Parathyroid adenoma (tissue), 2 donors: ENCODE results near the gene RNF144B.

Experiments used
- H2AFZ ChIP-seq: fragments of 300-600 bp; sonication (generic); one replicate; pipeline ENCODE4 v1.7.0; 2017; ENCODE audit warnings: antibody characterized with exemption, mild to moderate bottlenecking
- H3K27ac ChIP-seq: fragments of 300-600 bp; sonication (generic); one replicate; pipeline ENCODE4 v1.7.0; 2017
- H3K27me3 ChIP-seq: fragments of 300-600 bp; sonication (generic); one replicate; pipeline ENCODE4 v1.7.0; 2017; ENCODE audit warnings: low read length; ENCODE audit not compliant: control insufficient read depth, insufficient read depth
- H3K36me3 ChIP-seq: fragments of 300-600 bp; sonication (generic); one replicate; pipeline ENCODE4 v1.7.0; 2017; ENCODE audit warnings: low read length; ENCODE audit not compliant: control insufficient read depth, insufficient read depth
- H3K4me1 ChIP-seq: fragments of 300-600 bp; sonication (generic); one replicate; pipeline ENCODE4 v1.7.0; 2017; ENCODE audit warnings: control low read depth
- H3K4me2 ChIP-seq: fragments of 300-600 bp; sonication (generic); one replicate; pipeline ENCODE4 v1.7.0; 2017; ENCODE audit warnings: low read length
- H3K4me3 ChIP-seq: fragments of 300-600 bp; sonication (generic); one replicate; pipeline ENCODE4 v1.7.0; 2017; ENCODE audit warnings: low read depth, low read length
- H3K79me2 ChIP-seq: fragments of 300-600 bp; sonication (generic); one replicate; pipeline ENCODE4 v1.7.0; 2017; ENCODE audit warnings: control low read depth
- H3K9ac ChIP-seq: fragments of 300-600 bp; sonication (generic); one replicate; pipeline ENCODE4 v1.7.0; 2017; ENCODE audit warnings: mild to moderate bottlenecking
- H3K9me3 ChIP-seq: fragments of 300-600 bp; sonication (generic); one replicate; pipeline ENCODE4 v1.7.0; 2017; ENCODE audit warnings: low read length; ENCODE audit not compliant: control insufficient read depth
- CTCF ChIP-seq: fragments of 300-600 bp; sonication (generic); IDR thresholded peaks from one replicate; pipeline ENCODE4 v1.7.0; 2017; ENCODE audit warnings: antibody characterized with exemption, mild to moderate bottlenecking
- donor health status: primary hyperparathyroidism.

The RNF144B gene

DNA sequence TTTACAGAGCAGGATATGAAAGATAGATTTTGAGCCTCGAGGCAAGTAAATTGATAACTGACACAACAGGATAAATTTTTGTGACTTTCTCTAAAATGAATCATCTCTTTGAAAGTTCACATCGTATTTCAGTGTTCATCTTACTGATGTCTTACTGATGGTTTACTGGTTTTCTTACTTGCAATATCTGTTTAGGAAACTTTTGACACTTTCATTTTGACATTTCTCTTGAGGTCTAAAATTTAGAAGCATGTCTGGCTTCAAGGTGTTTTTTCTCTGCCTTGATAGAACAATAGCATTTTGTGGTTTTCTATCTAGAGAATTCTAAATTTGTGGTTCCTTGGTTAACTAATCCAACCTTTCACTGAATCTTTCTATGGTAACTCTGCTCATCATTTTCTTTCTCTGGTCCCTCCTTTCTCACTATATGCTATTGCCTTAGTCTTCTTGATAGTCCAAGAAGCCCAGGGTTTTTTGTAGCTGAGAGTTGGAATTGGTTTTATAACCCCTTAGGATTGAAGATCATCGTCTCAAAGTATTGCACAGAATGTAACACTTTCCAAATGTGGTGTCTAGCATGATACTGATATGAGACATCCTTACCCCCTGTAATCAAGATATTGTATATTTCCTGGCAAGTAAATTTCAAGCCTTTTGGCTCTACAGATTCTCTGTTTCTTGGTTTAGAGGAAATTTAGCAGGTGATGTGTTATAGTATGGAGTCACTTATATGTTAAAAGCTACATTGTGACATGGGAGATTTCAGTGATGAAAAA is 98.7 kb downstream of the RNF144B start:
- Histone ChIP-seq H3K9me3 (no peaks in the 10 kb centered on the region), H3K27me3 (no peaks in the 10 kb centered on the region), H3K9ac (no peak overlapping the region), H3K79me2 (no peaks in the 10 kb centered on the region), H3K4me2 (no peak overlapping the region), H2AFZ (no peak overlapping the region), H3K4me1 (no peaks in the 10 kb centered on the region), H3K27ac (no peak overlapping the region), H3K36me3 (no peaks in the 10 kb centered on the region), H3K4me3 (no peak overlapping the region)
- TF ChIP-seq CTCF, result no peak

DNA sequence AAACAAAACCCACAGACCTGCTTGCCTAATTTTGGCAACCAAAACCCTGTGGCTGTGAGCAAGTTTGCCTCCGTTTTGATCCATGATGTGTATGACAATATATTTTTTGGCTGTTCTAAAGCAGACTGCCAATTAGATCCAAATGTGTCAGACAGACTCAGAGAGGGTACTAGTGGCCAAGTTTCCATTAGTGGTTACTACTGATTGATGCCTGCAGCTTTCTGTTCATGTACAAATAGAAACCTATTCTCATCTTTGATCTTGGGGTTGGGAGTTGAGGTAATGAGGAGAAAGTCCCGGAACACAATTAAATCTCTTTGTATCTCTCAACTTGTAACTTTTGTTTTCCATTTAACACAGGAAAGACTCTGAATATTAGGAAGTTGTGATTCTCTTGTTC is 100.9 kb downstream of the RNF144B start:
- no peaks in the 10 kb centered on the region for H3K9me3 ChIP-seq
- H3K4me1 ChIP-seq, result no peaks in the 10 kb centered on the region
- H3K27ac ChIP-seq, result no peak overlapping the region
- no peak overlapping the region for H2AFZ ChIP-seq
- no peak overlapping the region for H3K4me2 ChIP-seq
- no peak overlapping the region for H3K9ac ChIP-seq
- no peaks in the 10 kb centered on the region for H3K79me2 ChIP-seq
- H3K27me3 ChIP-seq, result no peaks in the 10 kb centered on the region
- no peaks in the 10 kb centered on the region for H3K36me3 ChIP-seq
- H3K4me3 ChIP-seq, result no peak overlapping the region
- TF ChIP-seq CTCF, result no peak

DNA sequence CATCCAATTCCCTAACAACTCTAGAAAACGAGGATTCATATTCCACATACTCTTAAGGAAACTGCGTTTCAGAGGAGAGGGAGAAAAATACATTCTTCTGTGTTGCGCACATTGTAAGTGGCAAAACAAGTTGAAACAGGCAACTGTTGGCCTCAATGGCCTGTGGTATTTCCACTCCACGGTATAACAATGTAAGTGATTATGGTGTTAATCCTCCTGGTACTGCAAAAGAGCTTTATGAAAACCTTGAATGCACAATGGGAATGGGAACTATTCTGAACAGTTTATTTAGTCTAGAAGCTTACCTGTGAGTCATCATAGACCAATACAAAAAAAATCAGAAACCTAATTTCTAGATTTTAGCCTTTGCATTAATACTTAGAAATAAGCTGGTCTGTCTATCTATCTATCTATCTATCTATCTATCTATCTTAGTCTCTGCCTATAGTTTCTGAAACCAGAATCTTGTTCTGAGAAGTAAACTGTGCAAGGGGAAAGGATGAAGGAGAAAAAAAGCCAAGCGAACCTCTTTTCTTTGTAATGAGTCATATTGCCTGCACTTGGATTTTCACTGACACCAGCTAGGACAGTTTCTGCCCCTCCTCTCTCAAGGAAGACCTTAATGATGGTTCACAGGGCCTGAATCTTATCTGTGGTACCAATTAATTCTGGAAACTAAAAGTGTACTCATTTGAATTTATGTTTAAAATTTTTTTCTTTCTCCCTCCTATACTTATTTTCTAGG is 101.5 kb downstream of the RNF144B start:
- Histone ChIP-seq H3K79me2 (no peaks in the 10 kb centered on the region), H3K27ac (no peak overlapping the region), H2AFZ (no peak overlapping the region), H3K4me2 (no peak overlapping the region), H3K4me3 (no peak overlapping the region), H3K9me3 (no peaks in the 10 kb centered on the region), H3K4me1 (no peaks in the 10 kb centered on the region), H3K9ac (no peak overlapping the region), H3K36me3 (no peaks in the 10 kb centered on the region), H3K27me3 (no peaks in the 10 kb centered on the region)
- no peak for TF ChIP-seq CTCF

DNA sequence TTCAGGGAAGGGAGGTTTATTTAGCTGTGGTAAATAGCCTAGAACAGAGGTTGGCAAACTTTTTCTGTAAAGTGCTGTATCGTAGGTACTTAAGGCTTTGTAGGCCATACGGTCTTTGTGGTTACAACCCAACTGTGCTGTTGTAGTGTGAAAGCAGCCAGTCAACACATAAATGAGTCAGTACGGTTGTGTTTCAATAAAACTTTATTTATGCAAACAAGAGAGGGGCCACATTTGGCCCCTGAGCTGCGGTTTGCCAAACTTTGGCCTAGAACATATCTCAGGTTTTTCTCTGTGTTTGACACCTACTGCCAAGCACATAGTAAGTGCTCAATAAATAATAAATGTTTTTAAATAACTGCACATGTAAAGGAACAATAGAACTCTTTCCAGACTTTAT is 102.2 kb downstream of the RNF144B start:
- Histone ChIP-seq H3K36me3 (no peaks in the 10 kb centered on the region), H3K79me2 (no peaks in the 10 kb centered on the region), H3K27ac (no peak overlapping the region), H3K27me3 (no peaks in the 10 kb centered on the region), H3K4me3 (no peak overlapping the region), H3K9me3 (no peaks in the 10 kb centered on the region), H3K4me2 (no peak overlapping the region), H3K4me1 (no peaks in the 10 kb centered on the region), H3K9ac (no peak overlapping the region), H2AFZ (no peak overlapping the region)
- no peak for TF ChIP-seq CTCF
